GM19099 (cell line): ENCODE measurements around the gene PROM1.

ENCODE experiments used
- POLR2A ChIP-seq: IDR thresholded peaks from 3 replicates; pipeline ENCODE4 v1.6.1; 2011; ENCODE audit warnings: low read depth; ENCODE audit not compliant: insufficient read length; ENCODE audit errors: extremely low read depth

PROM1 gene

DNA sequence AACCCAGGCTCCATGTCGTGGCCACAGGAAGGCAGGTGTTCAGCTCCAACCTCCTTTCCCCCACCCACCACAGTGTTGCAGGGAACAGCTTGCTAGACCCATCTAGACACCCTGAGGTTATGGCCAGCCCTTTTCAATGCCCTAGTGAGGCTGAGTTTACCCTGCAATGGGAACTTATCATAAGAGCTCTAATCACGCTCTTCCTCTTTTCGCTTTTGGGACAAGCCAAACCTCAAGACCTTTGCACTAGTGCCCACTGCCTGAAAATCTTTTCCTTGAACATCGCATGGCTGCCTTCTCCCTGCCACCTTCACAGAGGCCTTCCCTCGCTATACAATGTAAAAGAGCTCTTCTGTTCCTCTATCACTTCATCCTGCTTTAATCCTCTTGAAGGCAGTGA, 118.5 kb downstream of the PROM1 start:
- no peak for TF ChIP-seq POLR2A

DNA sequence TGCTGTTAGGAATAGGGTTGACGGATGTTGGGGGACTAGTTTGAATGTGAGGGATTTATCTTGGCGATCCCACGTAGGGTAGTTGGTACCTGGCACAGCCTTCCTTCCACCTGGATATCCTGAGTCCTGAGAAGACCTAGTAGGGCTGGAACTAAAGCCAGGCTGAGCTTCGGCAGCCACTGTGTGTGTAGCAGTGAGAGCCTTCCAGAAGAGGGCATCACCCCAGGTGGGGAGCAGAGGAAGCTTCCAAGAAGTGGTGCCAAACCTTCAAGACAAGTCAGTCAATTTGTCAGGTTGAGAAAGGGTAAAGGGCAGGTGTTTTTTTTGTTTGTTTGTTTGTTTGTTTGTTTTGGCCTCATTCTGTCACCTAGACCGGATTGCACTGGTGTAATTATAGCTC, 119.7 kb downstream of the PROM1 start:
- TF ChIP-seq POLR2A, result no peak

DNA sequence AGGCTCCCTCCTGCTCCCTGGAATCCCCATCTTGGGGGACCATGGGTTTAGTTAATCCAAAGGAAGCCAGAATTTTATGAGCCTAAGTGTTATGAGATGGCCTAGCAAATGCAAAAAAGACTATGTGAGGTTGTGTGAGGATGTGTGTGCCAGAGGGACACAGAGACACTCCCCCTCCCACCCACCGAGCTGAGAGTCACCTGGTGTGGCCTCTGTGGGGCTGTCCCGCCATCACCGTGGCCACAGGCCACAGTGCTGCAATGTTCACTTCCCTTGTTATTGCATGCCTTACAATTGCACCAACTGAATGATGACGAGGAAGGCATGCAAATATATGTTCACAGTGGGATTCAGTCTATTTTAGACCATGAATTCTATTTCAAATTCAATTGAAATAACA, 120.2 kb downstream of the PROM1 start:
- no peak for TF ChIP-seq POLR2A

DNA sequence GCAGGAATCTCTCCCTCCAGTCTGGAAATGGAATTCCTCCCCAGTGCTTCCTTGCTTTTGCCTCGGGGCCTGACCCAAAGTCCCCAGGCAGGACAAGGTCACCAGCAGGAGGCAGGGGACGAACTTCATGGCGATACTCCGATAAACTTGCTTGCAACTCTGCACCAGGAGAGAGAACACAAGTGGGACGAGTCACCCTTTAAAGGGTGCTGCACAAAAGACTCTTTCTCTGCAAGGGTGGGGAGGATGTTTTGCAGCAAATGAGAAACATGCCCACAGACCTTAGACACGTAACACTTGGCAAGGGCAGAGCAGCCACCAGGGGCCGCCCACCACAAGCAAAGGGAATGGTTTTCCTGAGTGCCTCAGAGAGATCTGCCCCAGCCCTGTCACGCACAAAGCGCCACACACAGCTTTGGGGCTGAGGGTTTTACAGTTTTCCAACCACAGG, 120.8 kb downstream of the PROM1 start, which contains the start of gene FGFBP2:
FGFBP2 (minus strand) TSS at position 175 of the 451 bp plus-strand sequence; CDS start at position 129, 46 bp downstream.
- no peak for TF ChIP-seq POLR2A

DNA sequence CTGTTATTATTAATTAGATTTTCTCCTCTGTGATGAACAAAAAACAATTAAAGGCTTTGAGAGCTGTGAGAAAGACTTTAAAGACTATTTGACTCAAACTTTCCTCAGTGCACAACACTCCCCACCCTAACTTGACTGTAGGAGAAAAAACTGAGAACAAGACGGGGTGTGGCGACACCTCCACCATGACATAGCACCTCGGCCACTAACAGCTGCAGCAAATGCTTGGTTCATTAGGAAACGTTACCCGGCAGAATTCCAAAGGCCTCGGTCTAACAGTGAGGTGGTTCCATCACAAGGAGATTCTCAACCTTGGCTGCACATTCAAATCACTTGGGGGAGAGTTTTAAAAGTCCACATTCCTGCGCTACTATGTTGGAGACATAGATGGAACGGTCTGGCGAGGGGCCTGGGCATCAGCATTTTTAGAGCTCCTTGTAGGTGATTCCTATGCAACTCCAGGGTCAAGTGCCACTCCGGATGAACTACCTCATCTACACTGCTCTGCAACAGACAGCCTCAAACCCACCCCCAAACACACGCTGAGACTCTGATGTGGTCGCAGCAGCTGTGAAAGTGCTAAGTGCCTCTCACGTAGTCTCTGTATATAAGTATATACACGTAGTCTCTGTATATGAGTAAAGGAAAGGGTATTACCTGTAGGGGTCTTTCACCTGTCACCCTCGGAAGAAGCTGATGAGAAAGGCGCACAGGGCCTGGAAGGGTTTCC, 121.9 kb downstream of the PROM1 start:
- TF ChIP-seq POLR2A, result no peak

DNA sequence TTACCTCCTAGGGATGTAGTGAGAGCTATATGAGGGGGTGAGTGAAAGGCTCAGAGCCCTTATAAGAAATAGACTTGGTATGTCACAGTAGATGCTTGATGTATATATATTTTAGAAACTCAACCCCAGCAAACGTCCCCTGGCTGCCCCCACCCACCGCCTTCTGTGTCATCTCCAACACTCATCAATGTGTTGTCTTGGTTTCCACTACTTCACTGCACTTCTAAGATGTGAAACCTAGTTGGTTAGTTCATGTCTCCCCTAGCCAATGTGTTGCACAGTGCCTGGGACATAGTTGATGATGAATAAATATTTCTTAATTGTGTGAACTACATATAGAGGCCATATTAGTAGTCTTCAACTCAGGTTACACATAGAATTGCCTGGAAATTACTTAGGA, 125.3 kb downstream of the PROM1 start:
- TF ChIP-seq POLR2A, result no peak

DNA sequence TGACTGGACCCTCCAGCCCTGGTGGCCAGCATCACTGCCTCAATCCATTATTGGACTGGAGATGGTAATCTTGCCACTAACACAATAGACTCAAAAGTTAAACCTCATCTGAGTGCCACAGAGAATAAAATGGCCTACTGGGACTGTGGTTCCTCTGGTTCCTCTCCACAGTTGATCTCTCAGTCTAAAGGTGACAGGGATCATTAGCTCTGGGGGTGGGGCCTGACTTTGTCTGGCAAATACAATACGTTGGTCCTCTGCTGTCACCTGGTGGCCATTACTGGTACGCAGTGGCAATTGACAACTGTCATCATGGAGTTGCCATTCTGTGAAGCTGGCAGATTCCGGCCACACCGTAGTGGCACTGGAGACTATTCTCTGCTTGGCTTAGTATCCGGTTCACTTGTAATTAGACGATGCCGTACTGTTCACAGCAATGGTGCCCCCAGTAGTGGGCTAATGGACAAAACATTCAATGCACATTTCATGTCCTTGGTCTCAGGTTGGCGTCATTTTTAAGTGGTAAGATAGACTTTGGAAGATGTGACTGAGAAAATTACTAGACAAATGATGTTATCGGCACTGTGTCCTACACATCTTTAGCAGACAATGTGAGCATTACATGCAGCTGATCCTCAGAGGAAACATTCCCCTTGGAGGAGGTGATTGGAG, 127.5 kb downstream of the PROM1 start:
- no peak for TF ChIP-seq POLR2A

DNA sequence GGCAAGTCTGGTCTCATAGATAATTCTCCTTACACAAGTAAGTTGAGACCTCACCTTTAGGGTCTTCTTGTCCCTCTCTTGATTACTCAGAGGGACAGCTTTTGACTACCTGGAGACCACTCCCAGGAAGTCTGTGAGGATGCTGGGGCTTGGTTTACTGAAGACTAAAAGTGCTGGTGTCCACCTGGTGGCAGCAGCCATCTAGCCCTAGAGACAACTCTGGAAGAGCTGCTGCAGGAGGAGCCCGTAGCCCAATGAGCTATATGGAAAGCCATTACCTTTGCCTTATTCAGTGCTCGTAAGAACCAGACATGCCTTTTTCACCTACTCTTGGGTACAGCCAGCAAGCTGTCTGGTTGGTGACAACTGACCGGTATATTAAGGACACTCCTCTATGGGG, 128.2 kb downstream of the PROM1 start:
- TF ChIP-seq POLR2A, result no peak

DNA sequence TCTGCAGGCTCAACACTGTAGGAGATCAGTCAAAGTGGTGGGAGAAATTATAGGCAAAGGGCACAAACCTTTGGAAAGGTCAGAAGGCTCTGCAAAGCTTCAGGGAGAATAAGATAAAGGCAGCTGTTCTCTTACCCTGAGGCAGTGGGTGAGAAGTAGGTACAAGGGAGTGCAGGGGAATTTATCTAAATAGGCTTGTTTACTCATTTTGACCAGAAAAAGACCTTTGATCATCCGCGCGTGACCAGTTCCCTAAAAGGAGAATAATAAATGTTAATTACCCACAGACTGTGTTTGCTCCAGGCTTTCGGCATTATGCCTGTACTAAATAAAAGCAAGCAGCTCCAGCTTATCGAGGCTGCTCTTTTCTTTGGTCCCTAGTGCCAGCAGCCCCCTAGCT, 130.2 kb downstream of the PROM1 start:
- TF ChIP-seq POLR2A, result no peak

DNA sequence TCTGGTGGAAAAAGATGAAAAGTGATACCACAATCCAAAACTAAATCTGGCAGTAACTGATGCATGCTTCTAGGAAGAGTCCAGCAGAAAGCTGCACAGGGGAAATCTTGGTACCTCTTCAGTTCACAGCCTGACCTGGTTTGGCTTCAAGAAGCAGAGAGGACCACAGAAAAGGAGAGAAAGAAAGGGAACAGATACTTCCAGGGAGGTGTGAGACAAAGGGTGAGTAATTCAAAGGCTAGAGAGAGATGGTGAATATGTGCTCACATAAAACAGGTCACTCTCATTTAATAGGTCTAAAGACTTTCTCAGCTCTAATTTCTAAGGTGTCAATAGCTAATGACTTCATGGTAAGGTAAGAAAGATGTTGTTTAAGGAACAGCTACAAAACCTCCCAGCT, 132.0 kb downstream of the PROM1 start:
- TF ChIP-seq POLR2A, result no peak

DNA sequence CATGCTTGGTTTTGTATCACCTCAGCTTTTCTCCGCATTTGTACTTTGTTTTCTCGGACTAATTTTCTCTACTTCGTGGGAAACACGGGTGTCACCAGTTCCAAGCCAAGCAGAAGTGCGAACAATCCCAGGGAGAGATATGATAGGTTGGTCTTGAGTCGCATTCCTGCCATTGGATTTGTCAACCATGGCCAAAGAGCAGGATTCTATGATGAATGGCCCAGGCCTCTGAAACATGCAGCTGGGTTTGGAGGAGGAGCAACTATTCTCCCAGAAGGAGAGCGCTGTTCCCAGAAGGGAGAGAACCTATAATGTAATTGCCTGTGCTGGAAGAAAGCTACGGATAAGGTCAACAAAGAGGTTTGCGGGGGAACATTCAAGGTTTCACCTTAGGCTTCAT, 135.0 kb downstream of the PROM1 start:
- TF ChIP-seq POLR2A, result no peak

DNA sequence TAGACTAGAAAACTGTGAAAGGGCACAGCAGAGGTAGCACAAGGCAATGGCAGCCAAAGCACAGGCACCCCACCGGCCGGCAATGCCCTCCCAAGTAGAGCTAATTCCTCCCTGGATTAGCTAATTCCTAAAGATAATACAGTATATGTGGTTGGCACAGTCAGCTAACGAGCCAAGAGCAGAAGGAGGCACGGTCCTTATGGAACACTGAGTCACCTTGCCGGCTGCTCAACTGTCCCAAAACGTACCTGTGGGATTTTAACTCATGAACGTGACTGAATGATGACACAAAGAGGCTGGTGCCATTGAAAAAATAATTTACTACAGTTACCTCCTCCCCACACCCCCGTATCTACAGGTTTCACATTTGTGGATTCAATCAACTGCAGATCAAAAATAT, 136.1 kb downstream of the PROM1 start:
- no peak for TF ChIP-seq POLR2A

DNA sequence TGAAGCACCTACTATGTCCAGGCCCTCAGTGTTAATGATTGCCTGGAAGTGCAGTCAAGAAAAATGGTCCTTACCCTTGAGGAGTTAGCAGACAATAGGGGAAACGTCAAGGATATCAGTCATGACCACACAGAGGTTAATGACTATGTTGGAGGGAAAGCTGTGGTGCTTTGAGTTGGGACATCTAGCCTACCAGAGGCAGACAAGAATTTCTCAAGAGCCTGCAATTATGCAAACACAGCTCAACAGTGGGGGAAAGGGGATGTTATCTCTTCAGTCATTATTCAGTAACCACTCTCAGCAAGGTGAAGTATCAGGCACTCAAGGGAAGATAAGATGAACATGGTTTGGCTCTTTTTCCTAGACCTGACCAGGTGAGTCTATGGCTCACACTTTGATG, 138.3 kb downstream of the PROM1 start:
- TF ChIP-seq POLR2A, result no peak

DNA sequence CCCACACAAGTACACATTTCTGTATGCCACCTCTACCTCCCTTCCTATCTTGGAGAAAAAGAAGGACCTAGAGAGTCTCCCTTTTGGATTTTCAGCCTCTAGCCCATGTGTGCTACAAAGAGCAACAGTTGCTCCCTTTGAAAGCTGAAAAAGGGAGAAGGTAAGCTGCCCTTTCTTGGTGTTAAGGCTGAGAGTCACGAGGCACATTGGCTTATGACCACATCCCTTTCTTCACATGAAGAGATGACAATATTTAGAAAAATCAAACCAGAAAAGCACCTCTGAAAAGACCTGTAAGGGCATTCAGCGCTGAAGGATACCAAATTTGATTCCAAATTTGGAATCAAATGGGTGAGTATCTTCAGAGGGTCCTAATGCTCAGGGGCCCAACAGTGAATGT, 138.9 kb downstream of the PROM1 start:
- TF ChIP-seq POLR2A, result no peak

DNA sequence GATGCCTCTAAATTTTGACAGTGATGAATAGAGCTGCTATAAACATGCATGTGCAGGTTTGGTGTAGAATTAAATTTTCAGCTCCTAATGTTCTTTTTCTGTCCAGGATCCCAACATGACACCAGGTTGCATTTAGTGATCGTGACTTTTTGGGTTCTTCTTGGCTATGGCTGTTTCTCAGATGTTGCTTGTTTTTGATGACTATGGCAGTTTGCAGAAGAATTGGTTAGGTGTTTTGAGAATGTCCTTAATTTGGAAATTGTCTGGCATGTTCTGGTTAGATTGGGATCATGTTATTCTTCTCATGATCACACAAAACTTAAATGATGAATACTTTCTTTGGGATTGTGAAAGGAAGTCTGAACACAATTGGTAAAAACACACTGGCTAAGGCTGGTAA, 141.5 kb downstream of the PROM1 start:
- no peak for TF ChIP-seq POLR2A

DNA sequence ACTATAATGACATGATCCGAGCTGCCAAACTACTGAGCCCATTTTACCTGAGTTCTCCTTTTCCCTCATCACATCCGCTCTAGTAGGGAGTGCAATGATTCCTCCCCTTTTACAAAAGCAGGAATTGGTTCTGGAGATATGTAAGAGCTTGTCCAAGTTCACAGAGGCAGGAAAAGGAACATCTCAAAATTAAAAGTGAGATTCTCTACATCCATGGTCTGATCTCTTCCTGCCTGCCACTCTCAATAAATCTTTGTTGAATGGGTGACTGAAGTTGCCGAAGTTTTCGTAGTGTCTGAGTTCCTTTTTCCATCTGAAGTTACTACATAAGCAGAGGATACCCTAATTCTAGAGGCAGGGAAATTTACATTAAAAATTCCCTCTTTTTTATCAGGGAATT, 145.2 kb downstream of the PROM1 start, which contains the start of gene FGFBP1:
FGFBP1 (minus strand) TSS at position 101 of the 400 bp plus-strand sequence. CDS start 2,108 bp downstream, outside the sequence.
- no peak for TF ChIP-seq POLR2A
